ENCODE measurements around the gene F10. TPM values are rescaled to one million over a fixed set of nuclear protein-coding genes. Genes with fewer than 3 reads are reported as not detected.

F10 gene
- total RNA-seq, 4 donors from 2014 or later: 7.3 to 33.0 (median 20.7) TPM

DNA sequence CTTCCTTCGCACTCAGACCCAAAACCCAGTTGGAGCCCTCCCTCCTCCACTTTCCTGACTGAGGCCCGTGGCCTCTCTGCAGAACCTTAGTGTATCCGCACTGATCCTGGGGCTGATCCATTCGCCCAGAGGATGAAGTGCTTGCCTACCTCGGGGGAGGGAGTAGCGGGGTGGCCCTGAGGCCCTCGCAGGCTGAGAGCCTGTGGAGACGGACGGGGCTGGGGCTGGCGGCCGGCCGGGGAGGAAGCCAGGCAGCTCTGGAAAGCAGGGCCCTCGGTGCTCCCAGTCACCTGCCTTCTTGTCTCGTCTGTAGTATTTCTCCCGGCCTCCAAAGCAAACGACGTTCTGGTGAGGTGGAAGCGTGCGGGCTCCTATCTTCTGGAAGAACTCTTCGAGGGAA lies 37.1 kb downstream of the F10 start:
- TF ChIP-seq, protein P1, sequence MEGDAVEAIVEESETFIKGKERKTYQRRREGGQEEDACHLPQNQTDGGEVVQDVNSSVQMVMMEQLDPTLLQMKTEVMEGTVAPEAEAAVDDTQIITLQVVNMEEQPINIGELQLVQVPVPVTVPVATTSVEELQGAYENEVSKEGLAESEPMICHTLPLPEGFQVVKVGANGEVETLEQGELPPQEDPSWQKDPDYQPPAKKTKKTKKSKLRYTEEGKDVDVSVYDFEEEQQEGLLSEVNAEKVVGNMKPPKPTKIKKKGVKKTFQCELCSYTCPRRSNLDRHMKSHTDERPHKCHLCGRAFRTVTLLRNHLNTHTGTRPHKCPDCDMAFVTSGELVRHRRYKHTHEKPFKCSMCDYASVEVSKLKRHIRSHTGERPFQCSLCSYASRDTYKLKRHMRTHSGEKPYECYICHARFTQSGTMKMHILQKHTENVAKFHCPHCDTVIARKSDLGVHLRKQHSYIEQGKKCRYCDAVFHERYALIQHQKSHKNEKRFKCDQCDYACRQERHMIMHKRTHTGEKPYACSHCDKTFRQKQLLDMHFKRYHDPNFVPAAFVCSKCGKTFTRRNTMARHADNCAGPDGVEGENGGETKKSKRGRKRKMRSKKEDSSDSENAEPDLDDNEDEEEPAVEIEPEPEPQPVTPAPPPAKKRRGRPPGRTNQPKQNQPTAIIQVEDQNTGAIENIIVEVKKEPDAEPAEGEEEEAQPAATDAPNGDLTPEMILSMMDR (IDR thresholded peaks at IDR 0.05; ENCODE audit: low read depth): no peak

- TF ChIP-seq, protein P1 (IDR thresholded peaks at IDR 0.05; ENCODE audit: low read depth): no peak
Observed at GRCh38 chr13:113160983-113161382, 38.4 kb downstream of the F10 start.

- TF ChIP-seq, protein P1 (IDR thresholded peaks at IDR 0.05; ENCODE audit: low read depth): no peak
Observed at GRCh38 chr13:113161433-113161832, 38.8 kb downstream of the F10 start.

- TF ChIP-seq, protein P1 (IDR thresholded peaks at IDR 0.05; ENCODE audit: low read depth): no peak
Observed at GRCh38 chr13:113162783-113163685, 40.4 kb downstream of the F10 start.

DNA sequence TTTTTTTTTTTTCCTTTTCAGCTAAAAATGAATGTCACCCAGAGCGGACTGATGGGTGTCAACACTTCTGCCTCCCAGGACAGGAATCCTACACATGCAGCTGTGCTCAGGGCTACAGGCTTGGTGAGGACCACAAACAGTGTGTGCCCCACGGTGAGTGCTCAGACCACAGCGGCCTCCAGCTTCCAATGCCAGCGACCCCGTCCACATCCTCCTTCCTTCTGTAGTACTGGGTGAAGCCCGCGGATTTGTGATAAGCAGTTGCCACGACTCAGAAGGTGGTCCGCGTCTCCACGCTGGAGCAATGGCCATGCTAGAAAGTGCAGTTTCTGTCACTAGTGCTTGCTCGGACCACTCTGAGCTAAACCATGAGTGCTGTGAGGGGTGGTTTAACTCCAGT lies 41.9 kb downstream of the F10 start:
- TF ChIP-seq, protein P1 (IDR thresholded peaks at IDR 0.05; ENCODE audit: low read depth): no peak

DNA sequence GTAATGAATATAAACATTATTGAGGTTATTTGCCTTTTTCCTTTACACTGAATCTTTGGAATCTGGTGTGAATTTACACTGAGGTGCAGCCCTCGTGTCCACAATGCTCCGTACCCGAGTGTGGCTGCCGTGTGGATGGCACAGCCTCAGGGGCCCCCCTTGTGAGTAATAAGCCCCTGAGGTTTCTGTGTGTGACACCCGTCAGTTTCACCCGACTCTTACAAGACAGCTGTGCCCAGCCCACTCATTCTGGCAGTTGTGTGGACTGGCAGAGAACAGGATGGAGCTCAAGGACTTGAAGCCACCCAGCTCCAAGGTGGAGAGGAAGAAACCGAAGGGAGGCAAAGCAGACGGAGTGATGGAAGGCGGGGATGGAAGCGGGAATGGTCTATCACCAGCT lies 43.7 kb downstream of the F10 start:
- TF ChIP-seq, protein P1 (IDR thresholded peaks at IDR 0.05; ENCODE audit: low read depth): no peak

DNA sequence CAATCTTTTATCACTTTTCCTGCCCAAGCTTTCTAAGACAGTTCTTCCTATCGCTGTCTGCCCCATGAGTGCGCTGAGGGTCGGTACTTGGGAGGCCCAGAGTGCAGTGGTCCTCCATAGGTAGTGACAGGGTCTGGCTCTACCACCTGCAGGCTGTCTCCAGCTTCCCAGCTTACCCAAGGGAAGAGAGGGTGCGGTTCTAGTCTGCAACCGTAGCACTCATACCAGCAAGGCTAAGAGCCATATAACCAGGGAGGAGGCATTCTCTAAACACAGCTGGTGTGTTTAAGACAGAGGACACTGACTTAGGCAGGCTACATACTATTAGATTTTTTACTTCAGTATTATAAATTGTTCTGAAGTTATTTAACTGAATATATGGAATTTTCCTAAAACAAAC lies 44.1 kb downstream of the F10 start:
- TF ChIP-seq, protein P1 (IDR thresholded peaks at IDR 0.05; ENCODE audit: low read depth): no peak

Measured in subcutaneous adipose tissue (tissue), 4 donors.